Keratinocyte (primary cell): Measurements from ENCODE around the gene BPGM. TPM values are rescaled to one million over a fixed set of nuclear protein-coding genes. Genes with fewer than 3 reads are reported as not detected.

Source experiments
- DNase-seq: peaks from one replicate; pipeline ENCODE4 v3.0.0-alpha.2; 2011; ENCODE audit warnings: low read depth, missing footprints, low spot score
- FAIRE-seq: peaks from 2 replicates; lab custom pipeline; 2011; peaks lifted over from hg19 to GRCh38; lab: Jason Lieb, UNC
- H2AFZ ChIP-seq: 2 replicates; pipeline ENCODE4 v1.6.0; 2012; ENCODE audit warnings: low read length, control low read depth, inconsistent platforms; ENCODE audit not compliant: control insufficient read depth
- H3K27ac ChIP-seq: 2 replicates; pipeline ENCODE4 v1.5.1; 2011; ENCODE audit warnings: low read length; ENCODE audit not compliant: control insufficient read depth, insufficient read depth
- H3K27me3 ChIP-seq: 3 replicates; pipeline ENCODE4 v1.6.0; 2011; ENCODE audit warnings: low read length; ENCODE audit not compliant: control insufficient read depth, insufficient read depth; ENCODE audit errors: extremely low read depth
- H3K36me3 ChIP-seq, 2 experiments: 2 replicates in 1 of 2; 3 replicates in 1 of 2; pipeline ENCODE4 v1.5.1; 2011; ENCODE audit warnings: low read length in 2 of 2, mild to moderate bottlenecking in 1 of 2; ENCODE audit not compliant: control insufficient read depth in 2 of 2, insufficient read depth in 2 of 2; ENCODE audit errors: extremely low read depth in 1 of 2
- H3K4me1 ChIP-seq: 3 replicates; pipeline ENCODE4 v1.5.1; 2011; ENCODE audit warnings: low read length; ENCODE audit not compliant: control insufficient read depth, insufficient read depth; ENCODE audit errors: extremely low read depth
- H3K4me2 ChIP-seq: 3 replicates; pipeline ENCODE4 v1.6.0; 2011; ENCODE audit warnings: low read depth, low read length; ENCODE audit not compliant: control insufficient read depth, insufficient read depth; ENCODE audit errors: extremely low read depth
- H3K4me3 ChIP-seq, 3 experiments: fragments of 200-600 bp in 1 of 3; sonication (generic) in 1 of 3; 2 replicates in 2 of 3; 3 replicates in 1 of 3; pipeline ENCODE4 v1.5.1; 2011 to 2016; ENCODE audit warnings: low read length in 3 of 3, mild to moderate bottlenecking in 3 of 3, control low read depth in 2 of 3, inconsistent platforms in 1 of 3, low read depth in 1 of 3, mixed read lengths in 1 of 3, mixed run types in 1 of 3, moderate library complexity in 1 of 3; ENCODE audit not compliant: control insufficient read depth in 2 of 3, insufficient read depth in 2 of 3; ENCODE audit errors: extremely low read depth in 1 of 3
- H3K79me2 ChIP-seq: 2 replicates; pipeline ENCODE4 v1.6.0; 2012; ENCODE audit warnings: low read length; ENCODE audit not compliant: control insufficient read depth, insufficient read depth
- H3K9ac ChIP-seq: 3 replicates; pipeline ENCODE4 v1.6.0; 2011; ENCODE audit warnings: low read length; ENCODE audit not compliant: control insufficient read depth, insufficient read depth; ENCODE audit errors: extremely low read depth
- H3K9me1 ChIP-seq: 3 replicates; pipeline ENCODE4 v1.6.0; 2011; ENCODE audit warnings: low read length; ENCODE audit not compliant: control insufficient read depth, insufficient read depth; ENCODE audit errors: extremely low read depth
- H3K9me3 ChIP-seq: 2 replicates; pipeline ENCODE4 v1.5.1; 2012; ENCODE audit warnings: low read depth, low read length; ENCODE audit not compliant: control insufficient read depth
- H4K20me1 ChIP-seq: 3 replicates; pipeline ENCODE4 v1.6.0; 2011; ENCODE audit warnings: low read length; ENCODE audit not compliant: control insufficient read depth, insufficient read depth; ENCODE audit errors: extremely low read depth
- CTCF ChIP-seq, 3 experiments: IDR thresholded peaks in 1 of 3; conservative IDR thresholded peaks in 1 of 3; optimal IDR thresholded peaks in 1 of 3; 2 replicates in 2 of 3; 3 replicates in 1 of 3; pipeline versions ENCODE3 to v1.5.1; 2011; ENCODE audit warnings: low read length in 3 of 3, mild to moderate bottlenecking in 3 of 3, moderate library complexity in 2 of 3, control low read depth in 1 of 3, inconsistent platforms in 1 of 3; ENCODE audit not compliant: insufficient read depth in 2 of 3; ENCODE audit errors: extremely low read depth in 1 of 3
- EZH2 ChIP-seq: IDR thresholded peaks from one replicate; pipeline ENCODE4 v1.6.1; 2012; ENCODE audit warnings: inconsistent platforms, mild to moderate bottlenecking, low read length, moderate library complexity
- dilution Hi-C: fragments of 300-500 bp; cut with MboI; formaldehyde crosslinking; loops from one replicate; pipeline ENCODE4 v1.7.0; 2020; ENCODE audit warnings: low sequenced_read_pairs; ENCODE audit not compliant: extremely low pct_ligation_motif_present
- polyA plus RNA-seq, 5 experiments: library from polyadenylated mRNA; depleted of rRNA in 3 of 5; stranded (reverse) in 3 of 5; stranded (forward) in 1 of 5; unstranded in 1 of 5; fragments of >200 nt; gene quantifications; 1 replicate in 1 of 5; 2 replicates in 3 of 5; 3 replicates in 1 of 5; pipeline versions ENCODE4 v1.2.1 to v1.2.3, GENCODE V29; 2011 to 2012; ENCODE audit warnings: missing spikeins in 2 of 5, low read depth in 1 of 5, low replicate concordance in 1 of 5

BPGM gene
- polyA plus RNA-seq, 1 donor (not counting 4 experiments of a cell fraction or from before 2014, with no cell fraction given): 31.2 TPM

GRCh38 chr7:134612197-134612596 is 34.5 kb upstream of the BPGM start:
- no peaks in the 10 kb centered on the region for H3K27me3 ChIP-seq
- H3K79me2 ChIP-seq: no peaks in the 10 kb centered on the region
- H3K9ac ChIP-seq: no peak overlapping the region
- DNase-seq (no peak), FAIRE-seq (no peak)
- dilution Hi-C loops: no loop called here
- no peaks in the 10 kb centered on the region for H4K20me1 ChIP-seq
- H3K4me3 ChIP-seq: no peak overlapping the region
- no peaks in the 10 kb centered on the region for H3K9me1 ChIP-seq
- H3K4me2 ChIP-seq: no peak overlapping the region
- H3K36me3 ChIP-seq: no peaks in the 10 kb centered on the region
- peaks cover 16% of the 10 kb centered on the region for H3K4me1 ChIP-seq
- H2AFZ ChIP-seq: no peak overlapping the region
- TF ChIP-seq CTCF (optimal IDR thresholded peaks at IDR 0.05 in 1 of 3, IDR thresholded peaks at IDR 0.05 in 1 of 3, conservative IDR thresholded peaks at IDR 0.05 in 1 of 3; ENCODE audit: extremely low read depth in 1 of 3, insufficient read depth in 2 of 3, low read length in 3 of 3) (peak in 1 of 3 experiments; percentile 11), EZH2 (no peak)
- no peak overlapping the region for H3K27ac ChIP-seq
- no peaks in the 10 kb centered on the region for H3K9me3 ChIP-seq

- H3K4me1 ChIP-seq: peaks cover 28% of the 10 kb centered on the region
- peak overlapping the region; percentile 8 for H3K9ac ChIP-seq
- peak overlapping the region in 1 of 3 experiments; percentile 22 for H3K4me3 ChIP-seq
- DNase-seq (peak; percentile 85), FAIRE-seq (peak; percentile 85)
- no peaks in the 10 kb centered on the region for H3K9me1 ChIP-seq
- dilution Hi-C loops: no loop called here
- H2AFZ ChIP-seq: peak overlapping the region; percentile 37
- H3K79me2 ChIP-seq: no peaks in the 10 kb centered on the region
- no peaks in the 10 kb centered on the region for H3K36me3 ChIP-seq
- H3K4me2 ChIP-seq: peak overlapping the region; percentile 45
- H3K27me3 ChIP-seq: no peaks in the 10 kb centered on the region
- no peaks in the 10 kb centered on the region for H3K9me3 ChIP-seq
- TF ChIP-seq CTCF (optimal IDR thresholded peaks at IDR 0.05 in 1 of 3, IDR thresholded peaks at IDR 0.05 in 1 of 3, conservative IDR thresholded peaks at IDR 0.05 in 1 of 3; ENCODE audit: extremely low read depth in 1 of 3, insufficient read depth in 2 of 3, low read length in 3 of 3): no peak
- peak overlapping the region; percentile 82 for H3K27ac ChIP-seq
- H4K20me1 ChIP-seq: no peaks in the 10 kb centered on the region
Measured at GRCh38 chr7:134613623-134614347, 32.9 kb upstream of the BPGM start.
